ENCODE results near the gene KCNC4.

Gene KCNC4

GRCh38 chr1:110209715-110210603 is at the start of gene KCNC4:
TSS of gene KCNC4 (plus strand) at chr1:110210314. CDS start at chr1:110211500, 1,186 bp downstream.
- DNase-seq (ENCODE audit: low read depth) = peak; percentile 77

- no peak for DNase-seq (ENCODE audit: low read depth)
Observed at GRCh38 chr1:110160538-110161100, 49.5 kb upstream of the KCNC4 start.

- DNase-seq (ENCODE audit: low read depth) = no peak
Observed at GRCh38 chr1:110161165-110161564, 48.9 kb upstream of the KCNC4 start.

- no peak for DNase-seq (ENCODE audit: low read depth)
Observed at GRCh38 chr1:110161849-110162248, 48.3 kb upstream of the KCNC4 start.

- no peak for DNase-seq (ENCODE audit: low read depth)
Observed at GRCh38 chr1:110163591-110163990, 46.5 kb upstream of the KCNC4 start.

GRCh38 chr1:110164725-110165350 is 45.3 kb upstream of the KCNC4 start:
- DNase-seq (ENCODE audit: low read depth) = no peak

GRCh38 chr1:110165761-110166231 is 44.3 kb upstream of the KCNC4 start:
- no peak for DNase-seq (ENCODE audit: low read depth)

GRCh38 chr1:110166861-110167260 is 43.3 kb upstream of the KCNC4 start:
- no peak for DNase-seq (ENCODE audit: low read depth)

GRCh38 chr1:110170766-110171733 is 39.1 kb upstream of the KCNC4 start:
- DNase-seq (ENCODE audit: low read depth) = no peak

GRCh38 chr1:110172001-110172400 is 38.1 kb upstream of the KCNC4 start:
- DNase-seq (ENCODE audit: low read depth) = no peak

- DNase-seq (ENCODE audit: low read depth) = no peak
Observed at GRCh38 chr1:110173466-110174105, 36.5 kb upstream of the KCNC4 start.

- DNase-seq (ENCODE audit: low read depth) = no peak
Observed at GRCh38 chr1:110174961-110175360, 35.2 kb upstream of the KCNC4 start.

- DNase-seq (ENCODE audit: low read depth) = no peak
Observed at GRCh38 chr1:110176299-110176956, 33.7 kb upstream of the KCNC4 start.

- no peak for DNase-seq (ENCODE audit: low read depth)
Observed at GRCh38 chr1:110177775-110178174, 32.3 kb upstream of the KCNC4 start.

- no peak for DNase-seq (ENCODE audit: low read depth)
Observed at GRCh38 chr1:110183642-110184167, 26.4 kb upstream of the KCNC4 start.

- no peak for DNase-seq (ENCODE audit: low read depth)
Observed at GRCh38 chr1:110184446-110184845, 25.7 kb upstream of the KCNC4 start.

GRCh38 chr1:110185181-110185580 is 24.9 kb upstream of the KCNC4 start:
- no peak for DNase-seq (ENCODE audit: low read depth)

- no peak for DNase-seq (ENCODE audit: low read depth)
Observed at GRCh38 chr1:110186558-110186957, 23.6 kb upstream of the KCNC4 start.

GRCh38 chr1:110187139-110187890 is 22.8 kb upstream of the KCNC4 start:
- no peak for DNase-seq (ENCODE audit: low read depth)

All from stimulated activated CD8-positive, alpha-beta memory T cell treated with anti-CD3 and anti-CD28 coated beads, Interleukin-12 subunit alpha, Interleukin-12 subunit beta, amount 100 ng/mL, for 1 hour (primary cell).